HepG2 (cell line): ENCODE results near the gene C20orf204. TPM values are rescaled to one million over a fixed set of nuclear protein-coding genes. Genes with fewer than 3 reads are reported as not detected.

ENCODE experiments used
- ARHGAP35 ChIP-seq: sonication (generic); formaldehyde crosslinking; IDR thresholded peaks from 2 replicates; pipeline ENCODE4 v1.9.0; 2022; ENCODE audit warnings: mild to moderate bottlenecking, inconsistent platforms, moderate library complexity, missing genetic modification reagents, borderline replicate concordance
- ATF7-NPFF ChIP-seq: sonication (generic); formaldehyde crosslinking; IDR thresholded peaks from 2 replicates; pipeline ENCODE4 v1.8.1; 2023; ENCODE audit warnings: mild to moderate bottlenecking, low read depth, missing genetic modification reagents, moderate library complexity
- HMG20B ChIP-seq: conservative IDR thresholded peaks from 2 replicates; pipeline ENCODE4 v1.6.1; 2016; ENCODE audit warnings: missing genetic modification reagents, missing compliant biosample characterization
- MIER2 ChIP-seq: IDR thresholded peaks from 2 replicates; pipeline ENCODE4 v1.6.1; 2016; ENCODE audit warnings: missing biosample characterization, missing genetic modification reagents
- NR3C1 ChIP-seq: sonication (generic); formaldehyde crosslinking; IDR thresholded peaks from 2 replicates; pipeline ENCODE4 v1.4.0; 2020; ENCODE audit warnings: missing genetic modification reagents
- PLRG1 ChIP-seq: fragments of 450-650 bp; conservative IDR thresholded peaks from 2 replicates; pipeline ENCODE4 v1.6.1; 2016
- RARG ChIP-seq: sonication (generic); formaldehyde crosslinking; IDR thresholded peaks from 2 replicates; pipeline ENCODE4 v1.4.0; 2020; ENCODE audit warnings: low read depth, mild to moderate bottlenecking, missing genetic modification reagents
- SP140L ChIP-seq: sonication (generic); formaldehyde crosslinking; IDR thresholded peaks from 2 replicates; pipeline ENCODE4 v1.4.0; 2020; ENCODE audit warnings: missing genetic modification reagents, borderline replicate concordance
- ZFX ChIP-seq: sonication (generic); formaldehyde crosslinking; IDR thresholded peaks from 2 replicates; pipeline ENCODE4 v1.4.0; 2020; ENCODE audit warnings: mild to moderate bottlenecking, low read depth, missing genetic modification reagents, moderate library complexity
- ZNF468 ChIP-seq: sonication (generic); formaldehyde crosslinking; IDR thresholded peaks from 2 replicates; pipeline ENCODE4 v1.8.0; 2022; ENCODE audit warnings: mild to moderate bottlenecking, moderate library complexity, missing genetic modification reagents
- ZNF547 ChIP-seq: sonication (generic); formaldehyde crosslinking; IDR thresholded peaks from 2 replicates; pipeline ENCODE4 v1.5.1; 2020; ENCODE audit warnings: mild to moderate bottlenecking, missing genetic modification reagents
- ZNF552 ChIP-seq: sonication (generic); formaldehyde crosslinking; IDR thresholded peaks from 2 replicates; pipeline ENCODE4 v1.9.0; 2022; ENCODE audit warnings: missing genetic modification reagents, mild to moderate bottlenecking, borderline replicate concordance
- ZNF747 ChIP-seq: sonication (generic); formaldehyde crosslinking; IDR thresholded peaks from 2 replicates; pipeline ENCODE4 v1.8.1; 2023; ENCODE audit warnings: missing genetic modification reagents, mild to moderate bottlenecking, borderline replicate concordance
- ZNF883 ChIP-seq: sonication (generic); formaldehyde crosslinking; IDR thresholded peaks from 2 replicates; pipeline ENCODE4 v1.5.1; 2020; ENCODE audit warnings: mild to moderate bottlenecking, missing genetic modification reagents; ENCODE audit errors: not compliant biosample characterization
- polyA plus RNA-seq, 8 experiments: library from polyadenylated mRNA; depleted of rRNA in 3 of 8; stranded (reverse) in 7 of 8; unstranded in 1 of 8; fragments of >200 nt; fragmentation: Illumina TruSeq in 4 of 8; extraction: Trizol in 4 of 8; gene quantifications; 2 replicates each; pipeline versions ENCODE4 v1.2.1 to v1.2.3, GENCODE V29; 2011 to 2016; ENCODE audit warnings: low read depth in 4 of 8, missing spikeins in 1 of 8, mixed read lengths in 1 of 8; ENCODE audit not compliant: insufficient read depth in 1 of 8
- total RNA-seq, 5 experiments: library from RNA; depleted of rRNA; stranded (reverse); fragments of >200 nt; fragmentation: Illumina TruSeq; extraction: Trizol; gene quantifications; 2 replicates each; pipeline ENCODE4 v1.2.3, GENCODE V29; 2016; ENCODE audit warnings: low read depth in 1 of 5
- TF ChIP-seq, protein P1 (sequence below): sonication (generic); formaldehyde crosslinking; IDR thresholded peaks from 2 replicates; pipeline ENCODE4 v1.4.0; 2020; ENCODE audit warnings: missing genetic modification reagents, borderline replicate concordance
- TF ChIP-seq, protein P2 (sequence below): IDR thresholded peaks from 2 replicates; pipeline ENCODE4 v1.6.1; 2016; ENCODE audit warnings: missing compliant biosample characterization, missing genetic modification reagents, borderline replicate concordance
- TF ChIP-seq, protein P3 (sequence below): IDR thresholded peaks from 2 replicates; pipeline ENCODE4 v1.6.1; 2016
- TF ChIP-seq, protein P4 (sequence below): sonication (generic); formaldehyde crosslinking; conservative IDR thresholded peaks from 2 replicates; pipeline ENCODE4 v1.4.0; 2020; ENCODE audit warnings: missing genetic modification reagents
- TF ChIP-seq, protein P5 (sequence below): sonication (generic); formaldehyde crosslinking; IDR thresholded peaks from 2 replicates; pipeline ENCODE4 v1.8.0; 2022; ENCODE audit warnings: mild to moderate bottlenecking, missing genetic modification reagents, borderline replicate concordance

C20orf204 gene
- total and polyA plus RNA-seq, 2 of the 13 experiments (the other 11 are each of a cell fraction or from before 2014, with no cell fraction given): 22.1 to 80.0 TPM

DNA sequence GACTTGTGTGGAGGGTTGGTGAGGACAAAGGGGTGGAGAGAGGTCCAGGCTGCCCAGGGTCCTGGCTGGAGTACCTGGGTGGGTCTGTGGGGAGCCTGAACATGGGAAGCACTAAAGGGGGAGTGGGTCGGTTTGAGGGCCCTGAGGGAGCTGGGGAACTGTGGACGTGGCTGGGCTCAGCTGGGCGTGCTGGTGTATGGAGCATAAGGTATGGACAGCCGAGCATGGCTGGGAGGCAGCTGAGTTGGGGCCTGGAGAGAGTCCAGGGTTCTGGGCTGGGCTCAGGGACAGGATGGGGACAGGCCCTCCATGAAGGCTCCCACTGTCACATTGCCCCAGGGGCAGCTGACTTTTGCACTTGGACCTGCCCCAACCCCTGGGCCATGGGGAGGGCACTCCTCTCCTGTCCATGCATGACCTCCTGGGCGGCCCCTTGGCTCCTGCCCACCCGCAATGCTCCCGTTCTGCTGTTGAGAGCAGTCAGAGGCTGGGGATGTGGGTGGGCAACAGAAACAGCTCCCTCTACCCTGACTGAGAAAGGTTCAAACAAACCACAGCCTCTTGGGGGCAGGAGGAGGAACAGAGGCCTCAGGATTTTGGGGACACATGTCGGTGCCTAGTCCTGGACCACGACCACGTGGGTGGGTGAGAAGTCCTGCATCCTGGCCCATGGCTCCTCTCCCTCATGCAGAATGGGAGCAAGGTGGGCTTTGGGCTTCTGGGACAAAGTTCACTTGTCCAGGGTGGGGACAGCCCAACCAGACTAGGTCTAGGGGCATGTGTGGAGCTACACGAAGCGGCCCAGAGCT lies 4.5 kb downstream of the C20orf204 start (continued):
- TF ChIP-seq, protein P1, sequence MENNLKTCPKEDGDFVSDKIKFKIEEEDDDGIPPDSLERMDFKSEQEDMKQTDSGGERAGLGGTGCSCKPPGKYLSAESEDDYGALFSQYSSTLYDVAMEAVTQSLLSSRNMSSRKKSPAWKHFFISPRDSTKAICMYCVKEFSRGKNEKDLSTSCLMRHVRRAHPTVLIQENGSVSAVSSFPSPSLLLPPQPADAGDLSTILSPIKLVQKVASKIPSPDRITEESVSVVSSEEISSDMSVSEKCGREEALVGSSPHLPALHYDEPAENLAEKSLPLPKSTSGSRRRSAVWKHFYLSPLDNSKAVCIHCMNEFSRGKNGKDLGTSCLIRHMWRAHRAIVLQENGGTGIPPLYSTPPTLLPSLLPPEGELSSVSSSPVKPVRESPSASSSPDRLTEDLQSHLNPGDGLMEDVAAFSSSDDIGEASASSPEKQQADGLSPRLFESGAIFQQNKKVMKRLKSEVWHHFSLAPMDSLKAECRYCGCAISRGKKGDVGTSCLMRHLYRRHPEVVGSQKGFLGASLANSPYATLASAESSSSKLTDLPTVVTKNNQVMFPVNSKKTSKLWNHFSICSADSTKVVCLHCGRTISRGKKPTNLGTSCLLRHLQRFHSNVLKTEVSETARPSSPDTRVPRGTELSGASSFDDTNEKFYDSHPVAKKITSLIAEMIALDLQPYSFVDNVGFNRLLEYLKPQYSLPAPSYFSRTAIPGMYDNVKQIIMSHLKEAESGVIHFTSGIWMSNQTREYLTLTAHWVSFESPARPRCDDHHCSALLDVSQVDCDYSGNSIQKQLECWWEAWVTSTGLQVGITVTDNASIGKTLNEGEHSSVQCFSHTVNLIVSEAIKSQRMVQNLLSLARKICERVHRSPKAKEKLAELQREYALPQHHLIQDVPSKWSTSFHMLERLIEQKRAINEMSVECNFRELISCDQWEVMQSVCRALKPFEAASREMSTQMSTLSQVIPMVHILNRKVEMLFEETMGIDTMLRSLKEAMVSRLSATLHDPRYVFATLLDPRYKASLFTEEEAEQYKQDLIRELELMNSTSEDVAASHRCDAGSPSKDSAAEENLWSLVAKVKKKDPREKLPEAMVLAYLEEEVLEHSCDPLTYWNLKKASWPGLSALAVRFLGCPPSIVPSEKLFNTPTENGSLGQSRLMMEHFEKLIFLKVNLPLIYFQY (CRISPR knock-in tag): no peak
- TF ChIP-seq NR3C1 (CRISPR knock-in tag) (no peak), RARG (CRISPR knock-in tag) (no peak), ZFX (CRISPR knock-in tag) (0 out of 2 replicates have a peak, but pooled peaks have one; percentile 3), ARHGAP35 (0 out of 2 replicates have a peak, but pooled peaks have one; percentile 17), ZNF552 (CRISPR knock-in tag) (0 out of 2 replicates have a peak, but pooled peaks have one; percentile 47), SP140L (CRISPR knock-in tag) (no peak), ZNF547 (peak; percentile 47; the same call in 1 of the 2 replicates), ZNF883 (no peak), ZNF747 (CRISPR knock-in tag) (peak; percentile 57), ATF7-NPFF (CRISPR knock-in tag) (no peak), ZNF468 (CRISPR knock-in tag) (peak; percentile 83; the same call in 1 of the 2 replicates), MIER2 (CRISPR knock-in tag) (peak; percentile 70; the same call in 1 of the 2 replicates), PLRG1 (no peak), HMG20B (CRISPR knock-in tag) (no peak)
- TF ChIP-seq, protein P2, sequence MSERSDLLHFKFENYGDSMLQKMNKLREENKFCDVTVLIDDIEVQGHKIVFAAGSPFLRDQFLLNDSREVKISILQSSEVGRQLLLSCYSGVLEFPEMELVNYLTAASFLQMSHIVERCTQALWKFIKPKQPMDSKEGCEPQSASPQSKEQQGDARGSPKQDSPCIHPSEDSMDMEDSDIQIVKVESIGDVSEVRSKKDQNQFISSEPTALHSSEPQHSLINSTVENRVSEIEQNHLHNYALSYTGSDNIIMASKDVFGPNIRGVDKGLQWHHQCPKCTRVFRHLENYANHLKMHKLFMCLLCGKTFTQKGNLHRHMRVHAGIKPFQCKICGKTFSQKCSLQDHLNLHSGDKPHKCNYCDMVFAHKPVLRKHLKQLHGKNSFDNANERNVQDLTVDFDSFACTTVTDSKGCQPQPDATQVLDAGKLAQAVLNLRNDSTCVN (CRISPR knock-in tag): no peak
- TF ChIP-seq, protein P3, sequence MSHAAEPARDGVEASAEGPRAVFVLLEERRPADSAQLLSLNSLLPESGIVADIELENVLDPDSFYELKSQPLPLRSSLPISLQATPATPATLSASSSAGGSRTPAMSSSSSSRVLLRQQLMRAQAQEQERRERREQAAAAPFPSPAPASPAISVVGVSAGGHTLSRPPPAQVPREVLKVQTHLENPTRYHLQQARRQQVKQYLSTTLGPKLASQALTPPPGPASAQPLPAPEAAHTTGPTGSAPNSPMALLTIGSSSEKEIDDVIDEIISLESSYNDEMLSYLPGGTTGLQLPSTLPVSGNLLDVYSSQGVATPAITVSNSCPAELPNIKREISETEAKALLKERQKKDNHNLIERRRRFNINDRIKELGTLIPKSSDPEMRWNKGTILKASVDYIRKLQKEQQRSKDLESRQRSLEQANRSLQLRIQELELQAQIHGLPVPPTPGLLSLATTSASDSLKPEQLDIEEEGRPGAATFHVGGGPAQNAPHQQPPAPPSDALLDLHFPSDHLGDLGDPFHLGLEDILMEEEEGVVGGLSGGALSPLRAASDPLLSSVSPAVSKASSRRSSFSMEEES (CRISPR knock-in tag): no peak
- TF ChIP-seq, protein P4, sequence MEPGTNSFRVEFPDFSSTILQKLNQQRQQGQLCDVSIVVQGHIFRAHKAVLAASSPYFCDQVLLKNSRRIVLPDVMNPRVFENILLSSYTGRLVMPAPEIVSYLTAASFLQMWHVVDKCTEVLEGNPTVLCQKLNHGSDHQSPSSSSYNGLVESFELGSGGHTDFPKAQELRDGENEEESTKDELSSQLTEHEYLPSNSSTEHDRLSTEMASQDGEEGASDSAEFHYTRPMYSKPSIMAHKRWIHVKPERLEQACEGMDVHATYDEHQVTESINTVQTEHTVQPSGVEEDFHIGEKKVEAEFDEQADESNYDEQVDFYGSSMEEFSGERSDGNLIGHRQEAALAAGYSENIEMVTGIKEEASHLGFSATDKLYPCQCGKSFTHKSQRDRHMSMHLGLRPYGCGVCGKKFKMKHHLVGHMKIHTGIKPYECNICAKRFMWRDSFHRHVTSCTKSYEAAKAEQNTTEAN: no peak
- TF ChIP-seq, protein P5, sequence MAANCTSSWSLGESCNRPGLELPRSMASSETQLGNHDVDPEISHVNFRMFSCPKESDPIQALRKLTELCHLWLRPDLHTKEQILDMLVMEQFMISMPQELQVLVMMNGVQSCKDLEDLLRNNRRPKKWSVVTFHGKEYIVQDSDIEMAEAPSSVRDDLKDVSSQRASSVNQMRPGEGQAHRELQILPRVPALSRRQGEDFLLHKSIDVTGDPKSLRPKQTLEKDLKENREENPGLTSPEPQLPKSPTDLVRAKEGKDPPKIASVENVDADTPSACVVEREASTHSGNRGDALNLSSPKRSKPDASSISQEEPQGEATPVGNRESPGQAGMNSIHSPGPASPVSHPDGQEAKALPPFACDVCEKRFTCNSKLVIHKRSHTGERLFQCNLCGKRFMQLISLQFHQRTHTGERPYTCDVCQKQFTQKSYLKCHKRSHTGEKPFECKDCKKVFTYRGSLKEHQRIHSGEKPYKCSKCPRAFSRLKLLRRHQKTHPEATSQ (CRISPR knock-in tag): peak; percentile 10; the same call in 1 of the 2 replicates
